Thyroid gland (tissue), 4 donors: Measurements from ENCODE around the gene PARP2. TPM values are rescaled to one million over a fixed set of nuclear protein-coding genes. Genes with fewer than 3 reads are reported as not detected.
"Not testable (repeated sequence)": the region's sequence is repeated elsewhere in the genome, so short reads cannot be mapped to it uniquely, and the experiment has no call there.

Experiments
- DNase-seq, 2 donors: peaks; one replicate each; pipeline ENCODE4 v3.0.0-alpha.2; 2019
- H3K27ac ChIP-seq, 3 donors: fragments of 200-600 bp; sonication (generic); 1 replicate in 2 of 3; 2 replicates in 1 of 3; pipeline ENCODE4 v1.5.1; 2016 to 2019; ENCODE audit warnings: mild to moderate bottlenecking in 1 of 3, moderate library complexity in 1 of 3
- H3K27me3 ChIP-seq: fragments of 200-600 bp; sonication (generic); one replicate; pipeline ENCODE4 v1.5.1; 2019
- H3K36me3 ChIP-seq, 2 donors: fragments of 200-600 bp; sonication (generic); one replicate each; pipeline ENCODE4 v1.5.1; 2016 to 2019
- H3K4me1 ChIP-seq, 2 donors: fragments of 200-600 bp; sonication (generic); one replicate each; pipeline ENCODE4 v1.5.1; 2017 to 2019
- H3K4me3 ChIP-seq, 3 donors: fragments of 200-600 bp; sonication (generic); replicated peaks in 1 of 3; 1 replicate in 2 of 3; 2 replicates in 1 of 3; pipeline ENCODE4 v1.5.1; 2016; ENCODE audit warnings: mild to moderate bottlenecking in 1 of 3
- H3K9me3 ChIP-seq: fragments of 200-600 bp; sonication (generic); one replicate; pipeline ENCODE4 v1.5.1; 2017
- CTCF ChIP-seq, 6 experiments: fragments of 200-600 bp in 3 of 6; fragments of 450-650 bp in 3 of 6; sonication (generic) in 3 of 6; IDR thresholded peaks; one replicate each; pipeline ENCODE4 v1.5.1; 2016 to 2019; ENCODE audit warnings: antibody characterized with exemption in 6 of 6, mild to moderate bottlenecking in 2 of 6, inconsistent platforms in 1 of 6, moderate library complexity in 1 of 6
- POLR2A ChIP-seq, 2 donors: fragments of 450-650 bp; IDR thresholded peaks; one replicate each; pipeline ENCODE4 v1.6.1; 2017; ENCODE audit warnings: antibody characterized with exemption in 2 of 2, mild to moderate bottlenecking in 2 of 2, moderate library complexity in 1 of 2
- WGBS, 2 donors: methylation state at CpG; one replicate each; pipeline ENCODE4 v1.1.5; 2017; 5-methylcytosine and 5-hydroxymethylcytosine counted together
- intact Hi-C: fragments of 100-400 bp; cut with DNase I; formaldehyde crosslinking; loops from one replicate; pipeline ENCODE4 v1.15.1; 2023
- total RNA-seq, 4 donors: library from RNA; depleted of rRNA; stranded (reverse); fragments of >200 nt; gene quantifications; one replicate each; pipeline ENCODE4 v1.2.3, GENCODE V29; 2016

PARP2 gene
- total RNA-seq, 4 donors from 2014 or later = 8.8 to 14.6 (median 9.7) TPM

GRCh38 chr14:20350860-20351259 is 7.4 kb downstream of the PARP2 start:
- Histone ChIP-seq H3K36me3 (peaks cover 35 to 51% of the 10 kb centered on the region in 2 donors), H3K4me3 (no peak overlapping the region), H3K9me3 (no peaks in the 10 kb centered on the region), H3K27ac (no peak overlapping the region), H3K4me1 (no peaks in the 10 kb centered on the region), H3K27me3 (no peaks in the 10 kb centered on the region)
- no peak for TF ChIP-seq POLR2A (IDR thresholded peaks at IDR 0.05)
- no peak for TF ChIP-seq CTCF (IDR thresholded peaks at IDR 0.05)
- intact Hi-C loops = no loop called here
- no peak for DNase-seq

GRCh38 chr14:20356422-20356821 is 13.0 kb downstream of the PARP2 start:
- Histone ChIP-seq H3K36me3 (peaks cover 31 to 53% of the 10 kb centered on the region in 2 donors), H3K4me1 (no peaks in the 10 kb centered on the region), H3K9me3 (no peaks in the 10 kb centered on the region), H3K4me3 (no peak overlapping the region), H3K27ac (no peak overlapping the region), H3K27me3 (no peaks in the 10 kb centered on the region)
- intact Hi-C loops = no loop called here
- WGBS, 2 donors = 88 to 93% methylated on average over 3 of the region's 3 CpGs
- no peak for TF ChIP-seq POLR2A (IDR thresholded peaks at IDR 0.05)
- no peak for TF ChIP-seq CTCF (IDR thresholded peaks at IDR 0.05)
- DNase-seq = no peak

GRCh38 chr14:20358474-20358873 is 15.0 kb downstream of the PARP2 start:
- H3K4me3 ChIP-seq, H3K27me3 ChIP-seq, DNase-seq, H3K4me1 ChIP-seq, intact Hi-C loops, H3K27ac ChIP-seq, H3K9me3 ChIP-seq: not testable (repeated sequence)
- WGBS, 2 donors = 78 to 85% methylated on average over 3 of the region's 3 CpGs
- peaks cover 22 to 47% of the 10 kb centered on the region in 2 donors for H3K36me3 ChIP-seq

- TF ChIP-seq POLR2A (IDR thresholded peaks at IDR 0.05) (no peak), CTCF (IDR thresholded peaks at IDR 0.05) (no peak)
- Histone ChIP-seq H3K27me3 (no peaks in the 10 kb centered on the region), H3K27ac (no peak overlapping the region), H3K36me3 (peaks cover 50 to 64% of the 10 kb centered on the region in 2 donors), H3K9me3 (no peaks in the 10 kb centered on the region), H3K4me3 (no peak overlapping the region), H3K4me1 (no peaks in the 10 kb centered on the region)
- DNase-seq = no peak
- intact Hi-C loops = no loop called here
Observed at GRCh38 chr14:20365928-20366327, 22.5 kb downstream of the PARP2 start.

- DNase-seq = no peak
- H3K36me3 ChIP-seq = peaks cover 78 to 96% of the 10 kb centered on the region in 2 donors
- TF ChIP-seq POLR2A (IDR thresholded peaks at IDR 0.05) = no peak
- TF ChIP-seq CTCF (IDR thresholded peaks at IDR 0.05) = no peak
- no peak overlapping the region for H3K4me3 ChIP-seq
- H3K9me3 ChIP-seq = no peaks in the 10 kb centered on the region
- H3K27me3 ChIP-seq = no peaks in the 10 kb centered on the region
- 98% methylated on average over 5 of the region's 5 CpGs for WGBS, 2 donors
- H3K27ac ChIP-seq = no peak overlapping the region
- no peaks in the 10 kb centered on the region for H3K4me1 ChIP-seq
- intact Hi-C loops = no loop called here
Observed at GRCh38 chr14:20372796-20373195, 29.4 kb downstream of the PARP2 start.

- H3K4me1 ChIP-seq = no peaks in the 10 kb centered on the region
- no peak for DNase-seq
- H3K4me3 ChIP-seq = no peak overlapping the region
- H3K27me3 ChIP-seq = no peaks in the 10 kb centered on the region
- WGBS, 2 donors = 88 to 92% methylated on average over 3 of the region's 3 CpGs
- no peak overlapping the region for H3K27ac ChIP-seq
- no peaks in the 10 kb centered on the region for H3K9me3 ChIP-seq
- H3K36me3 ChIP-seq = peaks cover 80 to 96% of the 10 kb centered on the region in 2 donors
- TF ChIP-seq POLR2A (IDR thresholded peaks at IDR 0.05) = no peak
- intact Hi-C loops = no loop called here
Observed at GRCh38 chr14:20375471-20375870, 32.0 kb downstream of the PARP2 start.
